Prostate gland (tissue), 2 donors: ENCODE results near the gene CCDC69.

Experiments
- POLR2A ChIP-seq: fragments of 450-650 bp; IDR thresholded peaks from one replicate; pipeline ENCODE4 v1.6.1; 2016; ENCODE audit warnings: antibody characterized with exemption, mild to moderate bottlenecking
- POLR2AphosphoS5 ChIP-seq: sonication (generic); formaldehyde crosslinking; IDR thresholded peaks from one replicate; pipeline ENCODE4 v1.6.1; 2017; ENCODE audit warnings: antibody characterized with exemption
- TF ChIP-seq, protein P1 (sequence below), 4 experiments: fragments of 200-600 bp in 2 of 4; fragments of 450-650 bp in 2 of 4; sonication (generic) in 2 of 4; IDR thresholded peaks; 1 replicate in 3 of 4; 2 replicates in 1 of 4; pipeline ENCODE4 v1.5.1; 2016 to 2019; ENCODE audit warnings: antibody characterized with exemption in 4 of 4, mild to moderate bottlenecking in 2 of 4, moderate library complexity in 2 of 4

DNA sequence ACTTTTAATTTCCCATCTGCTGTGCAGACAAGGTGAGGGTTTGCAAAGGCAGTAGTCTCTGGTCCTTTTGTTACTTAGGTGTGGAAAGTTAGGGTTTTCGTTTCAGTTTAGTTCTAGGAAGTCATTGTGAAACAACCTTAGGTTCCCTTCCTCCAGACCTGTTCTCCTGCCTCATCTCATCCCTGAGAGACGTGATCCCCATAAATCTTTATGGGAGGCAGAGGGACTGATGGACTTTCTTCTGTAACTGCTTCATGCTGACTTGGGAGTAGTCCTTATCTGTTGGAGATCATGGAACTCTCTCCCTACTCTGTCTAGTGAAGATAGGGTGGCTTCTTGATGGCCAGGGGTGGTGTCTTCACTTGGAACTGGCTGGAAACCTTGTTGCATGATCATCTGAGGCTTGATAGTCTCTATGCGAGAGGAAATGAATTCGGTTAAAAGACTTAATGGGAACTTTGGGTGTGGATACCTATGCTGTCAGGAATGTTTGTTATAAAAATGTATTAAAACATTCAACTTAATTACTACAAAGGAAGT lies 21.9 kb upstream of the CCDC69 start:
- TF ChIP-seq POLR2AphosphoS5 = no peak
- TF ChIP-seq, protein P1, sequence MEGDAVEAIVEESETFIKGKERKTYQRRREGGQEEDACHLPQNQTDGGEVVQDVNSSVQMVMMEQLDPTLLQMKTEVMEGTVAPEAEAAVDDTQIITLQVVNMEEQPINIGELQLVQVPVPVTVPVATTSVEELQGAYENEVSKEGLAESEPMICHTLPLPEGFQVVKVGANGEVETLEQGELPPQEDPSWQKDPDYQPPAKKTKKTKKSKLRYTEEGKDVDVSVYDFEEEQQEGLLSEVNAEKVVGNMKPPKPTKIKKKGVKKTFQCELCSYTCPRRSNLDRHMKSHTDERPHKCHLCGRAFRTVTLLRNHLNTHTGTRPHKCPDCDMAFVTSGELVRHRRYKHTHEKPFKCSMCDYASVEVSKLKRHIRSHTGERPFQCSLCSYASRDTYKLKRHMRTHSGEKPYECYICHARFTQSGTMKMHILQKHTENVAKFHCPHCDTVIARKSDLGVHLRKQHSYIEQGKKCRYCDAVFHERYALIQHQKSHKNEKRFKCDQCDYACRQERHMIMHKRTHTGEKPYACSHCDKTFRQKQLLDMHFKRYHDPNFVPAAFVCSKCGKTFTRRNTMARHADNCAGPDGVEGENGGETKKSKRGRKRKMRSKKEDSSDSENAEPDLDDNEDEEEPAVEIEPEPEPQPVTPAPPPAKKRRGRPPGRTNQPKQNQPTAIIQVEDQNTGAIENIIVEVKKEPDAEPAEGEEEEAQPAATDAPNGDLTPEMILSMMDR (IDR thresholded peaks at IDR 0.05) = no peak
- no peak for TF ChIP-seq POLR2A
